Measurements from ENCODE around the gene ALX4.

The ALX4 gene

DNA sequence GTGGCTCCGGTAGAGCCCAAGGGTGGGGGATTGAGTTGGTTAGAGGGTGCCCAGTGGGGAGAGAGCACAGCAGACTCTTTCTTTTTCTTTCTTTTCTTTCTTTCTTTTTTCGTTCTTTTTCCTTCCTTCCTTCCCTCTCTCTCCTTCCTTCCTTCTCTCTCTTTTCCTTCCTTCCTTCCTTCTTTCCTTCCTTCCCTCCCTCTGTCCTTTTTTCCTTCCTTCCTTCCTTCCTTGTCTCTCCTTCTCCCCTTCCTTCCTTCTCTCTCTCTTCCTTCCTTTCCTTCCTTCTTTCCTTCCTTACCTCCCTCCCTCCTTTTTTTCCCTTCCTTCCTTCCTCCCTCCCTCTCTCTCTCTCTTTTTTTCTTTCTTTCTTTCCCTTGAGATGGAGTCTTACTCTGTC is 4.8 kb upstream of the ALX4 start:
- DNase-seq = no peak

DNA sequence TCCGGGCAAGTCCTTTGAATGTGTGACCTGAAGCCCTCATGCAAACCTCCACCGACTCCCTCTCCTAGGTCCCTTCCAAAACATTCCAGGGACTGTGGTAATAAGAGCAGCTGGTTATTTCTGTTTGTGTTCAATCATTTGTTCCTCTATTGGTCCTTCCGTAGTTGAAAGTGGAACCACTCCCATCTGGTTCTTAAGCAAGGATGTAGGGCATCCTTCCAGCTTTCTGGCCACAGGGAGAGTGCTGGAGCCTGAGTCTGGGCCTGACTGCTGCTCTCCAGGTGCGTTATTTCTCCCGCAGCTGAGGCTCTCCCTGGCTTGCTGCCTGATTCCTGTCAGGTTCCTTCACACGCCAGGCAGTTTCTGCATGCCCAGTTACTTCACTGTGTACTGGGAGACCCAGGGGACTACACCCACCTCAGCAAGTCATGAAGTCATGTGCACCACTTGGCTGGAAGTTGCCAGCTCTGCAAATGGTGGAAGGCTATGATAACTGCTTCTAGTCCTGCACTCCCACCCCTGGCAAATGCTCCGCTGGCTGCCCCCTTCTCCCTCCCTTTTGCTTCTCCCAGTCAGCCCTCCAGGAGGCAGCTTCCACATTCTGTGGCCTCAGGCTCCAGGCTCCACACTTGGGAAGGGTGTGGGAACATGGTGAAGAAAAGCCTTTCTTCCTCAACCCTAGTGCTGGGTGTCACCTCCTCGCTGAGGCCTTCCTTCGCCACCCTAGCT is 4.0 kb upstream of the ALX4 start:
- no peak for DNase-seq

GRCh38 chr11:44312876-44313275 is 2.9 kb upstream of the ALX4 start:
- no peak for DNase-seq

- DNase-seq = no peak
Observed at GRCh38 chr11:44311339-44312261, 1.7 kb upstream of the ALX4 start.

DNA sequence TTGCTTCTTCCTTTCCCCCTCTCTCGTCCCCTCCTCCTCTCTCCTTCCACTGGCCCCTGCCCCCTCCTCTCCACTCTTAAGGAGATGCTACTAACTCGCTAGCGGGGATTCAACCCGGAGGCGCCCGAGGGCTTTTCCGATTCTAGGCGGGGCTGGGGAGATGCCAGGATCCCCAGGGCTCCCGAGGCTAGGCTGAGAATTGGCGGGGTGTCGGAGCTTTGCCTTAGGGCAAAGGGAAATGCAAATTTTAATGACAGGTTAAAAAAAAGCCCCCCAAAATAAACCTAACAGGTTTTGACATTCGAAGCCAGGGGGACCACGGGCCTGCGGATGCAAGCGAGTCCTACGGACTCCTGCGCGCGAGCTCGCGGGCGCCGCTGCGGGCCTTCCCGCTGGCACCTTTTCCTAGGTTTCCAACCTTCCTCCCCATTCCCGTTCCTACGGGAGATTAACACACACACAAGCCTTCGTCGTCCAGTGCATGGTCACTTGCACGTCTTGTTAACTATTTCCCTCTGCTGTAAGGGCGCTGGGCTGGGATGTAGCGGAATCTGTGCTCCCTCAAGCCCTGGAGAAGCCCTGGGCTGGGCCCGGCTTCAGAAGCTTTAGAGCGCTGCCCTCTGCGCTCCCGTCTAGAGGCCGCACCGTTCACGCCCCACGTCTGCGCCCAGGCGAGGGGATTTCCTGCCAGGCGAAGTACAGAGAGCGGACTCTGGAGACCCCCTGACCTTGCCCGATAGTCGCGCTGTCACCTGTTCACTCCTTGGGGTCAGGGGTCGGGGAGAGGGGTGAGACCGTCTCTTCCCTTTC is 729 bp upstream of the ALX4 start:
- no peak for DNase-seq

- no peak for DNase-seq
Observed at GRCh38 chr11:44310206-44310462, 195 bp upstream of the ALX4 start.

DNA sequence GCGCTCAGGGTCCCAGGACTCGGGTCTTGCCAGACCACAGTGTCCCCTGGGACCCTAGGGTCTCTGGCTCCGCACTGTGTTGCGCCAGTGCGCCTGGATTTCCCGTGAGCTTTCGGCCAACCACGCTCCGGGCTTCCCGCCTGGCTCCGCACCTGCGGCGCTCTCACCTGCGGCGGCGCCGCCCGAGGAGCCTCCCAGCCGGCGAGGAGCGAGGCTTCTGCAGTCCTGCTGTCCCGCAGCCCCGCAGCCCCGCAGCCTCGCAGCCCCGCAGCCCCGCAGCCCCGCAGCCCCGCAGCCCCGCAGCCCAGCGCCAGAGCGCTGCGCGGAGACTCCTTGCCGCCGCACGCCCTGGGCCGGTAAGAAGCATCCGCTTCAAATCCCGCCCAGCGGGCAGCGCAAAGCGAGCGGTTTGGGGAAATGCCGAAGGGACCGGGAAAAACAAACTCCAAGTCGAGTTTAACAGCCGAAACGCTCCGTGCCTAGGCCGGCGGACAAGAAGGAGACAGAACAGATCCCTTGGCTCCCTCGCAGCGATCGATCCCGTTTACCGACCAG is 939 bp downstream of the ALX4 start:
- DNase-seq = no peak

DNA sequence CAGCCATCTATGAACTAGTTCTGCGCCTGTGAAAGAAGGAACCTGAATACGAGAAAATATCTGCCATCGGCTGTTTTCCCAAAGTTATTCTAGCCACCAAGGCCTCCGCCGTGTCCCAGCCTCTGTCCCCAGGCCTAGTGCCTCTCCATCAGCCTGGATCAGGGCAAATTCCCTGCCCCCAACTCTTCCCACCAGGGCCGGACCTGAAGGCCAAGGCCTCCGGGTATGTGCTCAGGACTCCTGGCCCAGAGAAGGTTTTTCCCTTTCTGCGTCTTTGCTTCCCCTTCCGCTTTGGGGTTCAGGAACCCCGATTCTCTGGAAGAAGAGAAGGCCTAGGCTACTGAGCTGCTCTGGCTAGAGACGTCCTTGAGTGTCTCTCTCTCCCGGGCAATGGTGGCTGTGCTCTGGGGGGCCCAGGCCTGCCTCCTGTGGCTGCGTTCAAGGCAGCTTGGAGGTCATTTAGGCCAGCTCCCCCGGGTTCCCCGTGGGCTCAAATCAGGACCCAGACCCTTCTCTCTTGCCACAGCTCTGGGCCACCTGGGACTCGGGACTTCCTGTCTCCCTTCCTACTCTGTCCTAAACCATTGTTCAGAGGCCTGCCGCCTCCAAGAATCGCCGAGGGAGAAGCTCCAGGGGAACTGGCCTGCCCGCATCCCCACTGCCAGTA is 1.6 kb downstream of the ALX4 start:
- no peak for DNase-seq

DNA sequence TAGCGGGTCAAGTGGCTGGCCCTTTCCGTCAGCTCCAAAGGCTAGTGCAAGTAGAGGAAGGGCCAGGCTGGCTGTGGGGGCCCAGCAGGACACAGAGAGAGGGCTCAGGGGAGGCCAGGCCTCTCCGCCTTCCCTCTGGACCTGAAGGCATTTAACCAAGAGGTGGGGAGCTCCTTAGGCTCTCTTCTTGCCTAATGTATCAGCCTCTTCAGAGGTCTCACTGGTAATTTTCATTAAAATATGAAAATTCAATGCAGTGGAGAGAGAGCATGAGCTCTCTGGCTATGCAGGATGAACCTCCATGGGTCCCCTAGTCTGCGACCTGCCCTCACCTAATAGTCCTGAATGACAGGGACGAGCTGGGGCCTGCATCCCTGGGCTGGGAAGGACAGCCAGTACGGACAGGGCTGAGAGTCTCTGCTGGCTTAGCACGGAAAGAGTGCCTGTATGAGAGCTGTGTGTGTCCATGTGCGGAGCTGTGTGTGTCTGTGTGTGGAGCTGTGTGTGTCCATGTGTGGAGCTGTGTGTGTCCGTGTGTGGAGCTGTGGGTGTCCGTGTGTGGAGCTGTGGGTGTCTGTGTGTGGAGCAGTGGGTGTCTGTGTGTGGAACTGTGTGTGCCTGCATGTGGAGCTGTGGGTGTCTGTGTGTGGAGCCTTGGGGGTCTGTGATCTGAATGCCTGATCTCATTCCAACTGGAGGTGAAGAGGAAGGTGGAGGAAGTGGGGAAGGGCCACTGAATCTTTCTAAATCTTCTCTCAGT is 2.4 kb downstream of the ALX4 start:
- DNase-seq = no peak

DNA sequence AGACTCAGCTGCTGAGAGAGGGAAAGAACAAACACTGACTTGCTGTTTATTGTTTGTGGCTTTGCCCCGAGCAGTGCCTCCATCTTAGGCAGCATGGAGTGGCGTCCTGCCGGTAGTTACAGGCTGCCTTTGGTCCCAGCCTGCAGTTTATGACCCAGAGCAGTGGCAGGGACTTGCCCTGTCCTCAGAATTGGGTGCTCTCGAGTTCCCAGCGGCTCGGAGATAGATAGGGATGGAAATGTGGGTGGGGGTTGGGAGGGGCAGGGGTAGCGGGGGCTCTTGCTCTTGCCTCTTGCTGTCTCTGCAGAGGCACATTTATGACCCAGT is 3.1 kb downstream of the ALX4 start:
- DNase-seq = no peak

GRCh38 chr11:44306052-44306917 is 3.7 kb downstream of the ALX4 start:
- DNase-seq = no peak

DNA sequence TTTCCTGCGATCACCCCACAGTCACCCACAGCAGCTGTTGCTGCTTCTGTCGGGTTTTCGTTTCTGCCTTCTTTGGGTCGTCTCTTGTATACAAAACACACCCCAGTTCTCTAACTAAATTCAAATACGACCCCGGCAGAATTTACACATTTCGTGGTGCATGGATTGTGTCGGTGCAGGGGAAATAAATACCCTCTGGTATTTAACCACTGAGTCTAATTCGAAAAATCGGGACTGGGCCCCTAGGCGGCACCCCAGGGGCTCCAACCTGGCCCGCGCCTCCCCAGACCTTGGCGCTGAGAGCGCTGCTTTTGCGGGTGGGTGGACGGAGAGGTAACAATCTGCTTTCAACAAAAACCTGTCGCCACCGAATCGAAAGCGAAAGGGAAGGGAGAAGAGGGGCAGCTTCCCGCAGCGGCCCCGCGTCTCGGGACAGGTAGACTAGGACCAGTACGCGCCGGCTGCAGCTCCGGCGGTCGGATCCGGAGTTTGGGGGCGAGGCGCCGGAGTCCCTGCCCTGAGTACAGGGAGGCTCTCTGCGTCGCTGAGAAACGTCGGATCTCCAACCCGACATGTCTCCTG is 4.4 kb downstream of the ALX4 start:
- peak in 1 of 2 experiments; percentile 56 for DNase-seq

DNA sequence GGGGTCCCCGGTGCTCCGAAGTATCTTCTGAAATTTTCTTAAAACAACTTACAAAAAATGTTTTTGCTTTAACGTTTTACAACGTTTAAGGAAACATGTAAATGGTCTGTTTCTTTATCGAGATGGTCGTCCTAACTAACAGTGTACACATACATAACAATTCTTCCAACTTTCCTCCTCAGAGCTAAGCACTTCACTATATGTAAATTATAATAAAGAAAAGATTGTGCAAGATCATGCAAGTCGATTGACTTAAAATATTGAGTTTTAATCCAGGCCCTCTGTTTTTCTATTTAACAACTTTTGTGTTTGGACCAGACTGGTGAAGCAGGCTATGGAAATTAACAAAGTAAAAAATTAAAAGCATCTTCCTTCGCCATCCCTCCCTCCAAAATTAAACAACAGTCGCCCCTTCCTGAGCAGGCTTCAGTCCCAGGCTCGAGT is 4.9 kb downstream of the ALX4 start:
- no peak for DNase-seq

GRCh38 chr11:44304091-44305025 is 5.6 kb downstream of the ALX4 start:
- no peak for DNase-seq

- DNase-seq = no peak
Observed at GRCh38 chr11:44303401-44303938, 6.5 kb downstream of the ALX4 start.

DNA sequence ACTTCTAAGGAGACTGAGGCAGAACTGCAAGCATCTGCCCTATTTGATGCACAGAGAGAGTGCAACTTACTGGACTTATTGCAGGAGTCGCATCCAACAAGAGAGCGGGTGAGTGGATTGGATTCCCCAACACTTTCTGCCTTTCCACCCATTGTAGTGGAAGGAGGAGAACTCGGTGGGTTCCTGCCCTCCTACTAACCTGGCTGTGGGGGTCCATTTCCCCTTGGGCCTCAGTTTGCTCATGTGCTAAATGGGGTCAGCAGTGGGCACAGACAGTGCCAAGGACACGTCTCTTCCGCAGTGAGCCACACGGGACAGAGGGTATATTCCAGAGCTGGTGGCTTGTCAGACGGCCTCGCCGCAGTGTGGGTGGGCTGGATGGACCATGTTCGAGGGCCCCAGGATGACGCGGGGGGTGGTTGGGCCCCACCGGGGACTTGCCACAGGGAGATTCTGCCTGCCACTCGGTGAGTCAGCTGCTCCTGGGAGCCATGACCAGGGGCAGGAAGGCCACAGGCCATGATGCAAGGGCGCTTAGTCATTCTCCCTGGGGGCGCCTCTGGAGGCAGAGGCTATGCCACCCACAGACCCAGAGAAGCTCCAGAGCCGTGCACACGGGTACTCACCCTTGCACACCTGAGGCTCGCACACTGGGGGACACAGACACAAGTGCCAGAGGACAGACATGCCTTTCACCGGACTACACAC is 8.2 kb downstream of the ALX4 start:
- no peak for DNase-seq

GRCh38 chr11:44300844-44301563 is 8.9 kb downstream of the ALX4 start:
- no peak for DNase-seq

DNA sequence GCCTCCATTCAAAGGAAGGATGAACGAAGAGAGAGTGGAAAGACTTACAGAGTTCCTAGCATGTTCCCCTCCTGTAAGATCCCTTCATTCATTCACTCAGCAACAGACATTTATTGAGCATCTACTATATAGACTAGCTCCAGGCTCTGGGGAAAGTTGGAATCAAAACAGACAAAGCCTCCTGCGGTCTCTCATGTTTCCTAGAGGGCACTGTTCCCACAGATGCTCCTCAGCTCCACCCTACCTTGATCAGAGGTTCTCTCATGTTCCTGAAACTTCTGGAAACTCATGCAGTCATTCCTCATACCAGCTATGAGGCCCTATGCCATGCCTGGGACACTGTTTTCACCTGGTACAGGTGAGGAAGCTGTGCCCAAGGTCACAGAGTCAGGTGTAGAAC is 11.1 kb downstream of the ALX4 start:
- DNase-seq = no peak
